ENCODE data around the gene SSRP1.

SSRP1 gene

DNA sequence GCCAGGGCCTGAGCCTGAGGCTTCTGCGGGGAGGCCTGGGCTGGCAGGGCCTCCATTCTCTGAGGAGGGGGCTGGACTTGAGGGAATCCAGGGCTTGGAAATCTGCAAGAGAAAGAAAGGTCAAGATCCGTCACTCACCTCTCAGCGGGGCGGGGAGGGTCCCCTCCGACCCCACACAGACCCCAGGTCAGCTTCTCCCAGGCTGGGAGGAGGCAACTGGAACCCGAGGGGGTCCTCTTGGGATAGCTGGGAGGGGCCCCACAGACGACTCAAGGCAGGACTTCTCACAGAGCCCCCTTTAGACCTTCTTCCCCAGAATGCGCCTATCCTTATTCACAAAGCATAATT, 21.9 kb downstream of the SSRP1 start:
- DNase-seq = no peak

- no peak for DNase-seq
Measured at GRCh38 chr11:57313071-57313787, 22.5 kb downstream of the SSRP1 start.

DNA sequence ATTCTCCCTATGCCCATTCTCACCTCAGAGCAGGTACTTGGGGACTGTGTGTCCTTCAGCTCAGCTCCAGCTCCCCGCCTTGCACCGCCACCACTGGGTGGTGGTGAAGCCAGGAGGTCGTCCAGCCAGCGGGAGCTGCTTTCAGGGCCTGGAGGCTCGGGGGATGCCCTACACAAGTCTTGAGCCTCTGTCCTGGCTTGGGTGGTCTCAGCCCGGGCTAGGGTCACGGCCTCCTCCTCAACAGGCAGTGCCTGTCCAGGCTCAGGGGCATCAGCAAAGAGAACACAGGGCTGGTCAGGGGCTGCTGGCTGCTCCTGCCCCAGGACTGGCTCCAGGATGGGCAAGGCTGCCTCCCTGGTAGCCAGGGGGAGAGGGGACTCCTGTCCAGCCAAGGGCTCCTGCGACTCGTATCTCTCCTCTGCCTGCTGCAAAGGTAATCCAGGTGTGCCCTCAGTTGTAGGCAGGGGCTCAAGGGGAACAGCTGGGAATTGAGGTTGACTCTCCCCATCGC, 23.1 kb downstream of the SSRP1 start:
- DNase-seq = no peak

- DNase-seq = peak; percentile 45
Measured at GRCh38 chr11:57311109-57311936, 24.4 kb downstream of the SSRP1 start.

DNA sequence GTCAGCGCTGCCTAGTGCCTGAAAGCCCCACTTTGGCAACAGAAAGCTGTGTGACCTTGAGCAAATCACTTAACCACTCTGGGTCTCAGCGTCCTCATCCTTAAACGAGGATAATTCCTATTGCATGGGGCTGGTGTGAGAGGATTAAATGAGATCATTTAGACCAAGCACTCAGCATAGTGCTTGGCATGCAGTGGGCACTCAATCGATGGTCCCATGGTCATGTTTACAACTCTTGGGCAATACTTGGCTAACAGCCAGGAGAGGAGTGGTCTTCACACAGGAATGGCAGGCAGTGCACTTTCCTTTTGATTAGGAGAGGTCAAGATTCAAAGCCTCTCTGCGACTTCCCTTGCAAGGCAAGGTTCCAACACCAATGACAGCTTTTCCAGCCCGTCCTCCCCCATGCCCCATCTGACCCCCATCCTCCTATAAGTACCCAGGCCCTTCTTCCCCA, 25.0 kb downstream of the SSRP1 start:
- no peak for DNase-seq

DNA sequence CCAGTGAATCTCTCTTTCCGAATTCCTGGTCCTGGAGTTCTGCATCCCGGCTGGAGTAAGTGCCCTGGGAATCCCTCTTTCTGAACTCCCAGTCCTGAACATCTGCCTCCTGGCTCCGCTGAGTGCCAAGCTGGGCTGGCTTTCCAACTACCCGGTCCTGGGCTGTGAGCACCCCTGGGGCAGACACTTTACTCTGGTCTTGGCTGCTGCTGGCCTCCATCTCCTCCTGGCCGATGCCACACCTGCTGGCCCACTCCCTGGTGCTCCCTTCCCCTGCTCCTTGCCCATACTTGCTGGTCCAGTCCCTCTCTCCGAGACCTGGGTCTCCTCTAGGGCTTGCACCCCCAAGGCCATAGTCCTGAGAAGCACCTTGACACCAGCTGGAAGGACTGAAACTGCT, 25.6 kb downstream of the SSRP1 start:
- no peak for DNase-seq

GRCh38 chr11:57309106-57310059, 26.3 kb downstream of the SSRP1 start:
- DNase-seq = no peak

DNA sequence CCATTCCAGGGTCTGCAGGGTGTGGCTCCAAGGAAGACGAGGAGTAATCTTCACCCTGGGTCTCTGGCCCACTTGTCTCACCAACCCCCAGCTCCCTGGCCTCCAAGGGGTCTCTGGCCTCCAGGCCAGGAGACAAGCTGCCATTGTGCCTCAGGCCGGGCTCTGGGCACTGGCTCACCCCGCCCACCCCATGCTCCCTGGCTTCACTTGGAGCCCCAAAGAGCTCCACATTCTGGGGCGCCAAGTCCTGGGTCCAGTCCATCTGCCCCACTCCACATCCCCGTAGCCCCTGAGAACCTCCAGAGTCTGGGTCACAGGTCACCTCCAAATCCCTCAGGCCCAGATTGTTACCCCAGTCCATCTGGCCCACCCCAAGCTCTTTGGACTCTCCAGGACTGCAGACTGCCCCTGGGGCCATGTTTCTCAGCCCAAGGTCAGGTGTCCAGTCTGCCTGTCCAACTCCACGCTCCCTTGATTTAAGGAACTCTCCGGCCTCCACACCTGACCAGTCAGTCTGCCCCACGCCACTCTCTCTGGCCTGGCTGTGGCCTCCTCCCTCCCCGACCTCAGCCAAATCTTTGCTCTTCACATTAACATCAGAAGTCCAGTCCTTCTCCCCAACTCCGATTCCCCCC, 27.1 kb downstream of the SSRP1 start:
- no peak for DNase-seq

- DNase-seq = no peak
Measured at GRCh38 chr11:57307666-57308270, 27.9 kb downstream of the SSRP1 start.

DNA sequence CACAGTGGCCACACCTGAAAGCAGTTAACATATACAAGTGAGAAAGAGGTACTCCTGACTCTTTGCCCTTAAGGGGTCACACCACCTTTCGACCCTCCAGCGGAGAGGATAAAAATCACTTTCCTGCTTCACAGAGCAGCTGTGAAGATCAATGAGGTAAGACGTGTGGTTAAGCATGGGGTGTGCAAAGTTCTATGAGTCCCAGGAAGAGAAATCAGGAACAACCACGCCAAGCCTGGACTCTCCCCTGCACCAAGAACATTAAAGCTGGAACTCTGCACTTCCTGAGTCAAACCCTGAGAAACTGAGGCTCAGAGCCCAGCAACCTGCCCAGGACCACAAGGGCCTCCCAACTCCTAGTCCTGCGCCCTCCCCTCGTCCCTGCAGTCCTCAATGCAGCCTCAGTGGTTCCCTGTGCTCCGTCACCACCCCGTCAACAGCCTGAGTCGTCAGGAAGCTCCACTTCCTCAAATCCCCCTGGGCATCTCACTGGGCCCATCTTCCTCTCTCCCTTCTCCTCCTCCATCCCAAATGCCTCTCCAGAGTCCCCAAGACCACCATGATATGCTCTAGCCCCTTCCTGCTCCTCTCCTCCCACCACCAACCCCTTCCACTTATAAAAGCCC, 28.6 kb downstream of the SSRP1 start:
- no peak for DNase-seq

GRCh38 chr11:57306161-57306876, 29.4 kb downstream of the SSRP1 start:
- no peak for DNase-seq

DNA sequence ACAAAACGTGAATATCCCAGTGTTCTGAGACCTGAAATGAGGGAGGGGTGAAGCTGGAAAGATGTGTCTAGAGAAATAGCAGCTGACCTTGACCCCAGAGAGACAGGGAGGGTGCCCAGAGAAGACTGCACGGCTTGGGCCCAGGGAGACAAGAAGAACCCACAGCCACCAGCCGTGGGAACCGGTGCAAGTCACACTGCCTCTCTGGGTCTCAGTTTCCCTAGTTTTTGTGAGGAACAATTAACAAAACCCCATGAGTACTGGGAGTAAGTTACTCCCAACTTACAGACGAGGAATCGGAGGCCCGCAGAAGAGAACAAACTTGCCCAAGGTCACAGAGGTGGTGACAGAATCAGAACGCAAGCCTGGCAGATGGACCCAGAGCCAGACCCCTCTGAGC, 30.2 kb downstream of the SSRP1 start:
- no peak for DNase-seq

GRCh38 chr11:57303990-57304579, 31.6 kb downstream of the SSRP1 start:
- DNase-seq = no peak

- DNase-seq = no peak
Measured at GRCh38 chr11:57303280-57303989, 32.3 kb downstream of the SSRP1 start.

DNA sequence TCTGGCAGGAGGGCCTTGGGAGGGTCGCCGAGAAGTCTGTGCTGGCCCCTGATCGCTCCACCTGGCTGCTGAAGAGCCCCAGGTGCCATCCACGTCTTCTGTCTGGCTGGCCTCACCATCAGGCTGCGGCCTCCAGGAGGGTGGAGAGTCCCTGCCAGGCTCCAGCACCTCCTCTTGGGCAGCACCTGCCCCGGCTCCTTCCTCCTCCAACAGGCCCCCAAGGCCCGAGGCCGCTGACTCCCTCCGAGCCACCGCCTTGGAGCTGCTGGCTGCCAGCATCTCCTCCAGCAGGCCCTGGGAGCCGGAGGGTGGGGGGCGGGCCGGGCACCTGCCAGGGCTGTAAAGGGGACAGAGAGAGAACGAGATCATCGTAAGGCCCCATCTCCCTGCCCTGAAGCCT, 33.2 kb downstream of the SSRP1 start:
- no peak for DNase-seq

DNA sequence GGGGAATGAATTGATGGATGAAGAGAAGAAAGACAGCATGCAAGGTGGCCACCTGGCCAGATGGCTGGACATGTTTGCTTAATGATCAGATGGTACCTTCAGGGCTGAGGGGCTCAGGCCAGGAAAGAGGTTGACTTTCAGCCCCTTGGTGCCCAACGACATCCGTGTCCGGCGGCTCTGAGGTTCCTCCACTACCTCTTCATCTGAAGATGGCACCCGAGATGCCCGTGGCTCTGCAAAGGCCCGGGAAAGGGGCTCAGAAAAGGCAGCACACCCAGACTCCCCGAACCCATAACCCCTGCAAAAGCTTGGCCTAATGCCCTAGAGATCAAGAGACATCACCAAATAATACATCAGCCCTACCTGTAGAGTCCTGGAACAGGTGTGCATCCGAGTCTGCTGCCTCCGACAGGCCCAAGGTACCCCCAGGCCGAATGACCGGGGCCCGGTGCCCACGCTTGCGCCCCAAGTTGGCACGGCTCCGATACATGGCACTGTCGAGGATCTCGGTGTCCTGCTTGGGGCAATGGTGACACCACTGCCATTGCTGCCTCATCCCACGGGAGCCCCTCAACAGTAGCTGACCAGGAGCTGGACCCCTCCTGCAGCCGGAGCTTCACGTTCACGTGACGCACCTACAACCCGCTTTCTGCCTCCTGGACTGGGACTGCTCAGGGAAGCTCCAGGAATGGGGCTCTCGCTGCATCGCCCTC, 33.8 kb downstream of the SSRP1 start:
- no peak for DNase-seq

DNA sequence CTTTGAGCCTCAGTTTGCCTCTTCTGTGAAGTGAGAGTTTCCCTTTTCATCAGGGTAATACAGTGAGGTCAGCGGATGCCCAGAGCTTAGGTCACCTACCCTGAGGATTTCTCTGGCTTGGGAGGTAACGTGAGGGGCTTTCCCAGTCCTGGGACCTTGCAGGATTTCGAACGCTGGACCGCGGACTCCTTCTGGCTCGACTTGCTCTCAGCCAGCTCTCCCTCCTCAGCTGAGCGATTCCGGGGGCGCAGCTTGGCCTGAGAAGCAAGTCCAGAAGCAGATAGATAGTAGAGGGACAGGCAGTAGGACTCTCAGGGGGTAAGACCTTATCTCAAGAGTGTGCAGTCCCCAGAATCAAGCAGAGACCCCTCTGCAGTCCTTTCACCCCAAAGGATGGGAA, 34.9 kb downstream of the SSRP1 start:
- no peak for DNase-seq

- DNase-seq = no peak
Measured at GRCh38 chr11:57299150-57299737, 36.4 kb downstream of the SSRP1 start.

DNA sequence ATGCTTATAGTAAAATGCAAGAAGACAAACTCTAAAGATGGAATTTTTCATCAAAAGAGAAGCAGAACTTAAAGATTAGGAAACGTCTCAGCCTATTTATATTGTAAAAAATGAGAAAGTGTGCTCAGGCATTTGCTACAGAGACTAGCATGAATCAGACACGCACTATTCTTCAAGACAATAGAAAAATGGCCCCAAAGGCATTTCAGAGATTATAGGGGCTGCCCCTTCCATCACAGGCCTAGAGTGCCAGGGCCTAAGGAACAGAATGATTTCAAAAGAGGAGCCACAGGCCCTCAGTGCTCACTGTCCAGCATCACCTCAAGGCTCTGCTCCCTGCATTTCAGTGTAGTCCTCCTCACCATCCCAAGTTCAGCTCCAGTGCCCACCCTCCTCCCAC, 38.5 kb downstream of the SSRP1 start:
- DNase-seq = no peak
